Glutamatergic neuron (in vitro differentiated cells): ENCODE measurements around the gene VWF. TPM values are rescaled to one million over a fixed set of nuclear protein-coding genes. Genes with fewer than 3 reads are reported as not detected.

Experiments
- DNase-seq: peaks from one replicate; pipeline ENCODE4 v3.0.0; 2022
- H3K27ac Mint-ChIP-seq: one replicate; pipeline ENCODE4 v1.8.0; 2020; ENCODE audit warnings: mild to moderate bottlenecking, mixed read lengths, inconsistent platforms; ENCODE audit not compliant: unreplicated experiment
- H3K27me3 Mint-ChIP-seq: one replicate; pipeline ENCODE4 v1.8.0; 2020; ENCODE audit warnings: mild to moderate bottlenecking, moderate library complexity, mixed read lengths, inconsistent platforms; ENCODE audit not compliant: unreplicated experiment
- H3K36me3 Mint-ChIP-seq: one replicate; pipeline ENCODE4 v1.8.0; 2020; ENCODE audit warnings: mild to moderate bottlenecking, mixed read lengths, inconsistent platforms; ENCODE audit not compliant: unreplicated experiment
- H3K4me1 Mint-ChIP-seq: one replicate; pipeline ENCODE4 v1.8.0; 2020; ENCODE audit warnings: mild to moderate bottlenecking, low read depth, mixed read lengths, inconsistent platforms; ENCODE audit not compliant: unreplicated experiment
- H3K4me3 Mint-ChIP-seq: one replicate; pipeline ENCODE4 v1.8.0; 2020; ENCODE audit warnings: mild to moderate bottlenecking, mixed read lengths, inconsistent platforms; ENCODE audit not compliant: unreplicated experiment
- H3K9me3 Mint-ChIP-seq: one replicate; pipeline ENCODE4 v1.8.0; 2020; ENCODE audit warnings: mild to moderate bottlenecking, moderate library complexity, mixed read lengths, inconsistent platforms; ENCODE audit not compliant: unreplicated experiment
- total RNA-seq: library from RNA; stranded (reverse); fragmentation: NEBNext Ultra II Directional; extraction: Animal tissue kit (Norgen Biotek cat#: 25700); gene quantifications from one replicate; pipeline ENCODE4 v1.2.1, GENCODE V29; 2021; ENCODE audit not compliant: unreplicated experiment
- TF ChIP-seq, protein P1 (sequence below): fragments of 200-600 bp; sonication (generic); IDR thresholded peaks from one replicate; pipeline ENCODE4 v1.5.0; 2021; ENCODE audit not compliant: partially characterized antibody, unreplicated experiment

Gene VWF
- total RNA-seq, 1 donor from 2014 or later, result 0.37 TPM

DNA sequence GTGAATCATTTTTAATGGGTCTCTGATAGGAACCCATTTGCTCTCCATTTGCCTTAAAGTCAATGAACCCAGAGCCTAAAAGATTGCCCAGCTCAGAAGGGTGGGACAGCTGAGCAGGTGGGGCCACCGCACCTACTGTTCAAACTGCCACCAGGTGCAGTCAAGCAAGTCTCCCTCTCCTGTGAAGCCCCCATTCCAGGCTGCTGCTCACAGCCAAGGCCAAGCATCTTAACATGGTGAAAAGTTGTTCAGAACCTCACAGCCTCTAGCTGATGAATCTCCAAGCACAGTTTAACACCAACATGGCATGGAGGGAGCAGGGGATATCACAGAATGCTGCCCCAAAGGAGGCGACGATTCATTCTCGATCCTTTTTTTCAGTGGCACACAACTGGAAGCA, 209.0 kb downstream of the VWF start:
- H3K4me3 Mint-ChIP-seq, result no peak overlapping the region
- H3K9me3 Mint-ChIP-seq, result peaks cover 3% of the 10 kb centered on the region
- DNase-seq, result no peak
- H3K27ac Mint-ChIP-seq, result no peak overlapping the region
- peaks cover 9% of the 10 kb centered on the region for H3K27me3 Mint-ChIP-seq
- no peaks in the 10 kb centered on the region for H3K36me3 Mint-ChIP-seq
- TF ChIP-seq, protein P1, sequence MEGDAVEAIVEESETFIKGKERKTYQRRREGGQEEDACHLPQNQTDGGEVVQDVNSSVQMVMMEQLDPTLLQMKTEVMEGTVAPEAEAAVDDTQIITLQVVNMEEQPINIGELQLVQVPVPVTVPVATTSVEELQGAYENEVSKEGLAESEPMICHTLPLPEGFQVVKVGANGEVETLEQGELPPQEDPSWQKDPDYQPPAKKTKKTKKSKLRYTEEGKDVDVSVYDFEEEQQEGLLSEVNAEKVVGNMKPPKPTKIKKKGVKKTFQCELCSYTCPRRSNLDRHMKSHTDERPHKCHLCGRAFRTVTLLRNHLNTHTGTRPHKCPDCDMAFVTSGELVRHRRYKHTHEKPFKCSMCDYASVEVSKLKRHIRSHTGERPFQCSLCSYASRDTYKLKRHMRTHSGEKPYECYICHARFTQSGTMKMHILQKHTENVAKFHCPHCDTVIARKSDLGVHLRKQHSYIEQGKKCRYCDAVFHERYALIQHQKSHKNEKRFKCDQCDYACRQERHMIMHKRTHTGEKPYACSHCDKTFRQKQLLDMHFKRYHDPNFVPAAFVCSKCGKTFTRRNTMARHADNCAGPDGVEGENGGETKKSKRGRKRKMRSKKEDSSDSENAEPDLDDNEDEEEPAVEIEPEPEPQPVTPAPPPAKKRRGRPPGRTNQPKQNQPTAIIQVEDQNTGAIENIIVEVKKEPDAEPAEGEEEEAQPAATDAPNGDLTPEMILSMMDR, result no peak
- H3K4me1 Mint-ChIP-seq, result no peaks in the 10 kb centered on the region

DNA sequence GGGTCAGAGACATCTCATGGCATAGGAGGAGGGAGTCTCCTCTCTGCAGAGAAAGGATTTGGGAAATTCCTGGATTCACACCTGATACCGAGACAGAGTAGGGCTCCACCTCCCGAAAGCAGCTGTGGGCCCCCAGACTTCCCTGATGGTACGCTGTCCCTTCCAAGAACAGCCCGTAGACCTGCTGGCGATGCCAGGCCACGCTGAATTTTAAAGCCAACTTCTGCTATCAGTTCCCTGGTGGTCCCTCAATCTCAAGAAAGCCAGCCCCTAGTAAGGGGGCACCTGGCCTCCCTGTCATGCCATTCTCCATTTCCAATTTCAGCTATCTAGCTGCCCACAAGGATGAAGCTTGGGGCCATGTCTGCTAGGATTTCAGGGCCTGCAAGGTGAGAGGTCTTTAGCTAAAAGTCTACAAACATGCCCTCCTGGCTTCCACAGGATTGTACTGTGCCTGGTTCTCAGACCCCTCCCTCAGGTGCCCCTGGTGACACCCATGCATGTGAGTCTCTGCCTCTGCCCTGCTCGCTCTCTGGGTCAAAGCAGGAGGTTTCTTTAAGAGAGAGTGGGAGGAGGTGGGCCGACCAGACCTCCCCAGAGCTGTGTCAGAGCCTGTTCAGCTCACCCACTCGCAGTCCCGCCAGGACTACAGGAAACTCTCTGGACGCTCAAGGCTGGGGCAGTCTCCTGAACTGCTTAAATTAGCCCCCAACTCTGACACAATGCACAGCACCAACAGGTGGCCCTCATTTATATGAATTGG, 209.9 kb downstream of the VWF start:
- H3K9me3 Mint-ChIP-seq, result peaks cover 1% of the 10 kb centered on the region
- no peak overlapping the region for H3K27ac Mint-ChIP-seq
- H3K4me3 Mint-ChIP-seq, result no peak overlapping the region
- H3K4me1 Mint-ChIP-seq, result no peaks in the 10 kb centered on the region
- no peaks in the 10 kb centered on the region for H3K36me3 Mint-ChIP-seq
- DNase-seq, result no peak
- peaks cover 9% of the 10 kb centered on the region for H3K27me3 Mint-ChIP-seq
- TF ChIP-seq, protein P1, result no peak

DNA sequence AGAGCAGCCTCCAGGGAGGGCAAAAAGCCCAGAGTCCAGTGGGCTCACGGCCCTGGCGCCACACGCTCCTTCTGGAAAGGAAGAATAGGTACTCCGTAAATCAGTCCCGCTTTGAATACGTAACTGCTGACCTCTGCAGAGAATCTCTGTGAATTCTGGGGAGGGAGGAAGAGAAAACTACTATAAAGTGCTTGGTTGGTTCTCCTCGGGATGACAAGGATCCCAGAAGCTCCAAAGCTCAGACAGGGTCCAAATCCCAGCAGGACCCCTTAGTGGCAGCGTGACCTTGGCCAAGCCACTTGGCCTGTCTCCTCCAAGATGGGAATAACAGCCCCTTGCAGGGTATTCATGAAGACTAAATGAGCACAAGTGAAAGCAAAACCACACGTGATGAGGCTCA, 211.1 kb downstream of the VWF start:
- H3K27ac Mint-ChIP-seq, result no peak overlapping the region
- TF ChIP-seq, protein P1, result no peak
- no peak overlapping the region for H3K4me3 Mint-ChIP-seq
- H3K36me3 Mint-ChIP-seq, result no peaks in the 10 kb centered on the region
- peaks cover 8% of the 10 kb centered on the region for H3K27me3 Mint-ChIP-seq
- H3K4me1 Mint-ChIP-seq, result no peaks in the 10 kb centered on the region
- no peak for DNase-seq
- H3K9me3 Mint-ChIP-seq, result peaks cover 1% of the 10 kb centered on the region

DNA sequence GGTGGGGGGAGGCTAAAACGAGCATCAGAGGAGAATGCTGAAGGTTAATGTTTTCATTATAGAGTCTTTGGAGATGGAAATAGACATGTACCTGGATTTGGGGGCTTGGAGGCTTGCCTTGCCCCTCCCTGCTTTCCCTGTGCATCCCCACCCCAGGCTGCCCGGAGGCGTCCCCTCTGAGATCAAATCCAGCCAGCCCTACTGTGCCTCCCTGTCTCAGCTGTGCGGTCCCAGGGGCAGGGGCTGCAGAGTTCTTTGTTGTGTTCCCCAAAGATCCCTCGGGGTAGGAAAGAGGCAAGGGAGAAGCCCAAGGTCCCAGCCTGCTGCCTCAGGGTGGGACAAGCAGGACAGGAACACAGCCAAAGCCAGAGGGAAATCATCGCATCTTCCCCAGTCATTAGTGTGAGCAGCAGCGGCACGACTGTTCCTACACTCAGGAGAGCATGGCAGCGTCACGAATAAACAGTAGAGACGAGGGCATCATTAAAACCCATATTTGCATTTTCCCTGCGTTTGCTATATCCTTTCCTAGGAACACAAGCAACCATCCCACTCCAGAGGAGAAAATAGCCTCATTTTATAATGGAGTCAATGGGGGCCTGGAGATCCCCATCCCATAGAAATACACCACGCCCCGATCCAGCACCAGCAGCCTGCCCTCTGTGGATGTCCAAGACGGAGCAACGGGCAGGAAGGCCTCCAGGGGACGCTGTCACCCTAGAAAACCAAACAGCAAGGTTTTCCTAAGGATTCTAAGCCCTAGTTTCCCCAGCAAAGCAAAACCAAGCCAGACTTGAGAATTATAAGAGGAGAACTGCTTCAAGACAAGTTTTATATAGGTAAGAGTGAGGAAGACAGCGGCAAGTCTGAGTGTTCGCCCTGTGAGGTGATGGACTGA, 211.8 kb downstream of the VWF start:
- H3K4me1 Mint-ChIP-seq, result no peaks in the 10 kb centered on the region
- DNase-seq, result peak; percentile 56
- TF ChIP-seq, protein P1, result no peak
- no peak overlapping the region for H3K4me3 Mint-ChIP-seq
- H3K36me3 Mint-ChIP-seq, result no peaks in the 10 kb centered on the region
- H3K9me3 Mint-ChIP-seq, result peaks cover 1% of the 10 kb centered on the region
- H3K27me3 Mint-ChIP-seq, result peaks cover 7% of the 10 kb centered on the region
- H3K27ac Mint-ChIP-seq, result no peak overlapping the region

DNA sequence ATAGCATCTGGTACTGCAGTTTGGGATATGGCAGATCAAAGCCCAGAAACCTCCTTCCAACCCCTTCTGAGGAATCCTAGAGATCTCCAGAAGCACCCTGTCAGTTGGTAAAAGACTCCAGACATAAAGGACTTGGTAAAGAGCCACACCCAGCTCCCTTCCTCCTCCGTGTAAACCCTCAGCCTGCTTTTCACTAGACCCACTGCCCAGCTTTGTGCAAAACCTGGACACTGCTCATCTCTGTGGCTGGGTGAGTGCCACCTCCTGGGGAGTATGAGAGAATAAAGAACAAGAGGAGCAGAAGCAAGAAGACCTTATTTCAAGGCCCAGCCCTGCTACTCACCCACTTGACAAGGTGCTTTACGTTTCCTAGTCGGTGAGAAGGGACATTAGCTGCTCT, 212.5 kb downstream of the VWF start:
- H3K36me3 Mint-ChIP-seq, result no peaks in the 10 kb centered on the region
- DNase-seq, result no peak
- TF ChIP-seq, protein P1, result no peak
- no peak overlapping the region for H3K4me3 Mint-ChIP-seq
- H3K27me3 Mint-ChIP-seq, result peaks cover 7% of the 10 kb centered on the region
- H3K9me3 Mint-ChIP-seq, result peaks cover 1% of the 10 kb centered on the region
- H3K4me1 Mint-ChIP-seq, result no peaks in the 10 kb centered on the region
- H3K27ac Mint-ChIP-seq, result no peak overlapping the region
